ENCODE measurements around the gene ZWILCH. TPM values are rescaled to one million over a fixed set of nuclear protein-coding genes. Genes with fewer than 3 reads are reported as not detected.
"Not testable (repeated sequence)": the region's sequence is repeated elsewhere in the genome, so short reads cannot be mapped to it uniquely, and the experiment has no call there.

ZWILCH gene
- total and polyA plus RNA-seq, 9 of the 15 experiments (the other 6 are each of a cell fraction or from before 2014, with no cell fraction given): 32.8 to 94.2 (median 52.1) TPM

- FAIRE-seq; BruUV-seq (replicated peaks); H3K4me3 ChIP-seq; H2AFZ ChIP-seq (ENCODE audit: low read depth, low read length); H3K9me3 ChIP-seq (replicated peaks; ENCODE audit: control insufficient read depth, insufficient read depth, low read depth, low read length); H3K27me3 ChIP-seq (ENCODE audit: control insufficient read depth in 2 of 2, insufficient read depth in 2 of 2, low read length in 2 of 2); H3K4me2 ChIP-seq (ENCODE audit: insufficient read depth, low read length); in situ Hi-C loops (cut with MboI); H3K9ac ChIP-seq (ENCODE audit: insufficient read depth in 1 of 2, low read depth in 2 of 2, low read length in 2 of 2); DNase-seq (ENCODE audit: extremely low read depth in 1 of 4, low spot score in 3 of 4); ATAC-seq: not testable (repeated sequence)
- H3K4me1 ChIP-seq (replicated peaks in 1 of 2; ENCODE audit: control insufficient read depth in 2 of 2, insufficient read depth in 2 of 2, low read length in 2 of 2): peaks cover 52 to 58% of the 10 kb centered on the region in 2 experiments
- peaks cover 84% of the 10 kb centered on the region for H3K36me3 ChIP-seq (ENCODE audit: control insufficient read depth, insufficient read depth, low read length)
- H3K27ac ChIP-seq (ENCODE audit: extremely low read depth, low read depth, low read length): peak overlapping the region; percentile 31; the same call in 1 of the 3 replicates
- 63% methylated on average over 4 of the region's 6 CpGs for WGBS (ENCODE audit: insufficient coverage, low coverage, missing lambda C conversion rate)
- ChIA-PET CTCF (ENCODE audit: low intra/inter-chr PET ratio) (interaction anchor here (0.6 kb wide), 1 partner anchor 262 kb away, joined by 3 read pairs; no protein-coding TSS in a partner anchor), POLR2A (interaction anchor here (0.7 to 1.7 kb wide), 6 partner anchors 8 to 1995 kb away, joined by 3 to 9 read pairs (median 6); no protein-coding TSS in a partner anchor)
- peaks cover 81% of the 10 kb centered on the region for H4K20me1 ChIP-seq (replicated peaks; ENCODE audit: control insufficient read depth, insufficient read depth, low read length)
- intact Hi-C loops (cut with micrococcal nuclease): loop anchor here (5.0 kb wide), 1 partner anchor 263 kb away; no protein-coding TSS in a partner anchor
- H3K79me2 ChIP-seq (ENCODE audit: control insufficient read depth, insufficient read depth, low read length): peaks cover 91% of the 10 kb centered on the region
- H3K9me1 ChIP-seq (ENCODE audit: control insufficient read depth, insufficient read depth, low read length): peaks cover 46% of the 10 kb centered on the region
- TF ChIP-seq ZFX (CRISPR knock-in tag; IDR thresholded peaks at IDR 0.05): 0 out of 2 replicates have a peak, but pooled peaks have one; percentile 1
Measured at GRCh38 chr15:66589429-66589828, 84.3 kb downstream of the ZWILCH start.

DNA sequence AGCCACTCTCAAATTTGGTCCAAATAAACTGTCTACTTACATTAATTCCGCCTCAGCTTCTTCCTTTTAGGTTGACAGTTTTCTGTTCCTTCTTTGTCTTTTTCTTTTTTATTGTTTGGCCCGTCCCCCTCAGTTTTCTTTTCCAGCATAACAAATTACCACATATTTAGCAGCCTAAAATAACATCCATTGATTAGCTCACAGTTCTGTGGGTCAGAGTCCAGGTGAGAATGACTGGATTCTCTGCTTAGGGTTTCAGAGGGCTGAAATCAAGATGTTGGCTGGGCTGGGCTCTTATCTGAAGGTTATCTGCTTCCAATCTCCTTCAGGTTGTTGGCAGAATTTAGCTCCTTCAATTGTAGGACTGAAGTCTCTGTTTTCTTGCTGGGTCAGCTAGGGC is 85.3 kb downstream of the ZWILCH start:
- H3K9me3 ChIP-seq (replicated peaks; ENCODE audit: control insufficient read depth, insufficient read depth, low read depth, low read length): no peaks in the 10 kb centered on the region
- no peak for DNase-seq (ENCODE audit: extremely low read depth in 1 of 4, low spot score in 3 of 4)
- no peak for ATAC-seq
- peaks cover 93% of the 10 kb centered on the region for H3K79me2 ChIP-seq (ENCODE audit: control insufficient read depth, insufficient read depth, low read length)
- CTCF ChIA-PET (ENCODE audit: low intra/inter-chr PET ratio): no interaction called here
- H3K4me2 ChIP-seq (ENCODE audit: insufficient read depth, low read length): no peak overlapping the region
- H3K4me1 ChIP-seq (replicated peaks in 1 of 2; ENCODE audit: control insufficient read depth in 2 of 2, insufficient read depth in 2 of 2, low read length in 2 of 2): peaks cover 47 to 60% of the 10 kb centered on the region in 2 experiments
- peaks cover 87% of the 10 kb centered on the region for H3K36me3 ChIP-seq (ENCODE audit: control insufficient read depth, insufficient read depth, low read length)
- H3K9ac ChIP-seq (ENCODE audit: insufficient read depth in 1 of 2, low read depth in 2 of 2, low read length in 2 of 2): no peak overlapping the region
- TF ChIP-seq, protein P1, sequence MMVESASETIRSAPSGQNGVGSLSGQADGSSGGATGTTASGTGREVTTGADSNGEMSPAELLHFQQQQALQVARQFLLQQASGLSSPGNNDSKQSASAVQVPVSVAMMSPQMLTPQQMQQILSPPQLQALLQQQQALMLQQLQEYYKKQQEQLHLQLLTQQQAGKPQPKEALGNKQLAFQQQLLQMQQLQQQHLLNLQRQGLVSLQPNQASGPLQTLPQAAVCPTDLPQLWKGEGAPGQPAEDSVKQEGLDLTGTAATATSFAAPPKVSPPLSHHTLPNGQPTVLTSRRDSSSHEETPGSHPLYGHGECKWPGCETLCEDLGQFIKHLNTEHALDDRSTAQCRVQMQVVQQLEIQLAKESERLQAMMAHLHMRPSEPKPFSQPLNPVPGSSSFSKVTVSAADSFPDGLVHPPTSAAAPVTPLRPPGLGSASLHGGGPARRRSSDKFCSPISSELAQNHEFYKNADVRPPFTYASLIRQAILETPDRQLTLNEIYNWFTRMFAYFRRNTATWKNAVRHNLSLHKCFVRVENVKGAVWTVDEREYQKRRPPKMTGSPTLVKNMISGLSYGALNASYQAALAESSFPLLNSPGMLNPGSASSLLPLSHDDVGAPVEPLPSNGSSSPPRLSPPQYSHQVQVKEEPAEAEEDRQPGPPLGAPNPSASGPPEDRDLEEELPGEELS (CRISPR knock-in tag; IDR thresholded peaks at IDR 0.05; ENCODE audit: borderline replicate concordance): no peak
- TF ChIP-seq, protein P2, sequence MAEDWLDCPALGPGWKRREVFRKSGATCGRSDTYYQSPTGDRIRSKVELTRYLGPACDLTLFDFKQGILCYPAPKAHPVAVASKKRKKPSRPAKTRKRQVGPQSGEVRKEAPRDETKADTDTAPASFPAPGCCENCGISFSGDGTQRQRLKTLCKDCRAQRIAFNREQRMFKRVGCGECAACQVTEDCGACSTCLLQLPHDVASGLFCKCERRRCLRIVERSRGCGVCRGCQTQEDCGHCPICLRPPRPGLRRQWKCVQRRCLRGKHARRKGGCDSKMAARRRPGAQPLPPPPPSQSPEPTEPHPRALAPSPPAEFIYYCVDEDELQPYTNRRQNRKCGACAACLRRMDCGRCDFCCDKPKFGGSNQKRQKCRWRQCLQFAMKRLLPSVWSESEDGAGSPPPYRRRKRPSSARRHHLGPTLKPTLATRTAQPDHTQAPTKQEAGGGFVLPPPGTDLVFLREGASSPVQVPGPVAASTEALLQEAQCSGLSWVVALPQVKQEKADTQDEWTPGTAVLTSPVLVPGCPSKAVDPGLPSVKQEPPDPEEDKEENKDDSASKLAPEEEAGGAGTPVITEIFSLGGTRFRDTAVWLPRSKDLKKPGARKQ (CRISPR knock-in tag; IDR thresholded peaks at IDR 0.05): no peak
- no peak for TF ChIP-seq TGIF2 (CRISPR knock-in tag; IDR thresholded peaks at IDR 0.05)
- peaks cover 85% of the 10 kb centered on the region for H4K20me1 ChIP-seq (replicated peaks; ENCODE audit: control insufficient read depth, insufficient read depth, low read length)
- WGBS (ENCODE audit: insufficient coverage, low coverage, missing lambda C conversion rate): 100% methylated on average over 1 of the region's 2 CpGs
- no peak for FAIRE-seq
- H3K4me3 ChIP-seq: no peak overlapping the region
- no peak overlapping the region for H2AFZ ChIP-seq (ENCODE audit: low read depth, low read length)
- POLR2A ChIA-PET: interaction anchor here (0.6 to 1.7 kb wide), 8 partner anchors 8 to 1994 kb away, joined by 3 to 9 read pairs (median 3); no protein-coding TSS in a partner anchor
- H3K27me3 ChIP-seq (ENCODE audit: control insufficient read depth in 2 of 2, insufficient read depth in 2 of 2, low read length in 2 of 2): no peaks in the 10 kb centered on the region
- H3K27ac ChIP-seq (ENCODE audit: extremely low read depth, low read depth, low read length): no peak overlapping the region
- in situ Hi-C loops (cut with MboI) (loop anchor here (10.0 kb wide), 1 partner anchor 264 kb away; no protein-coding TSS in a partner anchor), intact Hi-C loops (cut with micrococcal nuclease) (no loop called here)
- BruUV-seq (replicated peaks): no TSS peak
- H3K9me1 ChIP-seq (ENCODE audit: control insufficient read depth, insufficient read depth, low read length): peaks cover 46% of the 10 kb centered on the region
